Central memory CD8-positive, alpha-beta T cell (primary cell): ENCODE data around the gene ENPEP.

Experiments used
- ATAC-seq: fragments of 150-1000 bp; cut with Tn5 transposase; replicated peaks from 2 replicates; pipeline ENCODE4 v1.10.0; 2022; ENCODE audit warnings: mild to moderate bottlenecking, moderate FRiP score, moderate number of reproducible peaks; ENCODE audit not compliant: poor library complexity, severe bottlenecking; ENCODE audit errors: extremely low read depth
- DNase-seq, 2 donors: peaks; one replicate each; pipeline ENCODE4 v3.0.0; 2021; ENCODE audit warnings: low spot score in 2 of 2
- H3K27ac Mint-ChIP-seq: one replicate; pipeline ENCODE4 v1.8.0; 2022; ENCODE audit warnings: low read depth, mild to moderate bottlenecking, moderate library complexity, mixed read lengths
- H3K27me3 Mint-ChIP-seq: one replicate; pipeline ENCODE4 v1.8.0; 2022; ENCODE audit warnings: mixed read lengths
- H3K36me3 Mint-ChIP-seq: one replicate; pipeline ENCODE4 v1.8.0; 2022; ENCODE audit warnings: mild to moderate bottlenecking, moderate library complexity, mixed read lengths; ENCODE audit not compliant: insufficient read depth
- H3K4me1 Mint-ChIP-seq: one replicate; pipeline ENCODE4 v1.8.0; 2022; ENCODE audit warnings: mixed read lengths
- H3K4me3 Mint-ChIP-seq: one replicate; pipeline ENCODE4 v1.8.0; 2022; ENCODE audit warnings: mild to moderate bottlenecking, moderate library complexity, mixed read lengths
- H3K9me3 Mint-ChIP-seq: one replicate; pipeline ENCODE4 v1.8.0; 2022; ENCODE audit warnings: mixed read lengths

ENPEP gene

GRCh38 chr4:110602061-110602460, 126.1 kb downstream of the ENPEP start:
- Mint-ChIP-seq H3K27ac (no peak overlapping the region), H3K9me3 (peaks cover 12% of the 10 kb centered on the region), H3K4me3 (no peak overlapping the region), H3K36me3 (no peaks in the 10 kb centered on the region), H3K27me3 (peaks cover 42% of the 10 kb centered on the region), H3K4me1 (no peaks in the 10 kb centered on the region)
- no peak for DNase-seq
- ATAC-seq, result no peak

DNA sequence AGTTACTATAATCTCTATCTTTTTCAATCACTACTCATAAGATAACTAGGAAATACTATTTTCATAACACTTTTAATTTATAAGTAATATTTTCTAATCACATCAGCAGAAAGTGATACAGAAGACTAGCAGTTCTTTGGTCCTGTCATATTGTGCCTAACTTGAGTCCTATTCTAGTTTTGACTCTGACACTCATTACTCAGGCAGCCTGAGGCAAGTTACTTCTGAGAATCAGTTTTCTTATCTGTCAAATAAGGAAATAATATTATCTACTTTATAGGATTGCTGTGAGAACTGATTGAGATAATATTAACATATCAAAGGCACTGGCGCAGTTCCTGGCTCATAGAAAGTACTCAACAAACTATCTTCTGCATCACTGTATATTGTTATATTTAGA, 129.1 kb downstream of the ENPEP start:
- Mint-ChIP-seq H3K4me1 (no peaks in the 10 kb centered on the region), H3K9me3 (peaks cover under 1% of the 10 kb centered on the region), H3K36me3 (no peaks in the 10 kb centered on the region), H3K4me3 (no peak overlapping the region), H3K27me3 (peaks cover 54% of the 10 kb centered on the region), H3K27ac (no peak overlapping the region)
- ATAC-seq, result no peak
- DNase-seq, result no peak

DNA sequence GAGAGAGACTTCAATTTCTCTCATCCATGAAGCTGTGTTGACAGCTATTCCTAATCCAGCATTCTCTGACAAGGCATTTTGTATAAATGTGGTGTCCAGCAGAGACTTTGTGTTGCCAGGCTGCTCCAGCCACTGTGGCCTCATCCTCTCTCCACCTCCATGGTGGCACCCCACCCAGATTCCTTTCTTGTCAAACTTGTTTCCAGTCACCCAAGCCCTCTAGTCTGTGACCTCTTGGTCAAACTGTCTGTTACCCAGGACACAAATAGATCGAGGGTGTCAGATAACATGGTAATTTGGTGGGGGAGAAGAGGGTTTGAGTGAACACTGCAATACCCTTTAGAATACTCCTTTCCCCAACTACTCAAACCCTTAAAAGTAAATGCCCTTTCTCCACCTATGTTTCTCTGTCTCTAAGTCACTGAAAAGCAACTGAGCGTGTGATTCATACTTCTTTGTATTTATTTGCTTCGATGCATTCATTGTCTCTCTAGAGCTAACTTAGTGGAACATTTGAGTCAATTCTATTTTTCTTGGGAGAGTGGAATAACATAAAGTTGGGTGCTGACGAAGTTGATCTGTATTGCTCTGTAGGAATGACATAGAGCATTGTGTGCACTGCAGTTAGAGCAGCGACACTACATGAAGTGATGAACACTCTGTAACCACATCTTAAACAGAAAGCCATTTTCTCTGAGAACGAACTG, 133.2 kb downstream of the ENPEP start:
- ATAC-seq, result no peak
- H3K9me3 Mint-ChIP-seq, result no peaks in the 10 kb centered on the region
- no peaks in the 10 kb centered on the region for H3K4me1 Mint-ChIP-seq
- H3K4me3 Mint-ChIP-seq, result no peak overlapping the region
- no peak overlapping the region for H3K27ac Mint-ChIP-seq
- H3K36me3 Mint-ChIP-seq, result no peaks in the 10 kb centered on the region
- no peak for DNase-seq
- H3K27me3 Mint-ChIP-seq, result peaks cover 64% of the 10 kb centered on the region

DNA sequence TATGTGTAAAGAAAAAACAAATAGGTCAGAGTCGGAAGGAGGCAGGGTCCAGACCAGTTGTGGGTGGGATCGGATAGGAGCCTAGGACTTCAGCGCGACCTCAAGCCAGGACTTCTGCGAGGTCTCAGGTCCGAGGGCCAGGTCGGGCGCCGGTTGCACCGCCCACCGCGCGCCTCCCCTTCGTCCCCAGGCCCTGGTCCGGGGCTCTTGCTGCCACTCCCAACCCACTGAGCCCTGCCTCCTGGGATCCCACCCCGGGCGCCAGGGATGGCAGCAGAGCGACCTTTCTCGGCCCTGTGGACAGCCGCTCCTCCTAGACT, 134.6 kb downstream of the ENPEP start:
- Mint-ChIP-seq H3K27me3 (peaks cover 78% of the 10 kb centered on the region), H3K4me1 (no peaks in the 10 kb centered on the region), H3K4me3 (no peak overlapping the region), H3K27ac (no peak overlapping the region), H3K36me3 (no peaks in the 10 kb centered on the region), H3K9me3 (no peaks in the 10 kb centered on the region)
- no peak for DNase-seq
- ATAC-seq, result no peak

DNA sequence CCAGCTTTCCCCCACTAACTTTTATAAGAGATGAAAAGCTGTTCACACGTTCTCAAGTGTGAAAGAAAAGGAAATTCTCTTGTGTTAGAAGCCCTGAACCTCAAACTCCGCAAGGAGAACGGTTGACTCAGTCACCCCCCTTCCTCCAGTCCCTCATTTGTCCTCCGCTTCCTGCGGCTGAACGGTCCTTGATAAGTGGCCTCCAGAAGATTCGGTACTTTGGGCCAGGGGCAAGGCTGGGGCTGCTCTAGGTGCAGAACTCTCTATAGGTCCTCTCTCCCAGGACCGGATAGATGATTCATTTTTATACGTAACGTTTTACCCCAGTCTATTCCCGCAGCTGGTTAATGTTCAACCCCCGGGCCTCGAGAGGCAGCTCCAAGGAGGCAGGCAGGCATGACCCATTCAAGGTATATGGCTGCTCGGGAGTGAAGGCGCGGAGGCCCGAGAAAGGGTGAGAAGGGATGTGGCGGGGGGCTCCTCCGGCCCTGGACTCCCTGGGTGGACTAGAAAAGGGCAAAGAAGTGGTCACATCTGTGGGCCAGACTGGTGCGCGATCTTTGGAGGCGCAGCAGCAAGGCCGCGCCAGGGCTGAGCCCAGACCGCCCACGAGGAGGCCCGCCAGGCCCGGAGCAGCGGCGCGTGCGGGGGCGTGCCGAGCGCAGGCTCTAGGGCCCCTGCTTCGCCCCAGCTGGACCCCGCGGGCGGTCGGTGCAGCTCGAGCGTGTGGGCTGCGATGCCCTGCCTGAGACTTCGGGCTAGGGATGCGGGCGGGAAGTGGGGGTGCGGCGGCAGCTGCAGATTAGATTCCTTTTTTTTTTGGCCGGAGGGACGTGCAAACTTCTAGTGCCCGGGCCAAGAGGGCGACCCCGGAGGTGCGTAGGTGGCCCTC, 135.2 kb downstream of the ENPEP start:
- peaks cover 84% of the 10 kb centered on the region for H3K27me3 Mint-ChIP-seq
- H3K36me3 Mint-ChIP-seq, result peaks cover 1% of the 10 kb centered on the region
- no peak for ATAC-seq
- DNase-seq, result no peak
- H3K4me3 Mint-ChIP-seq, result no peak overlapping the region
- no peaks in the 10 kb centered on the region for H3K9me3 Mint-ChIP-seq
- no peaks in the 10 kb centered on the region for H3K4me1 Mint-ChIP-seq
- no peak overlapping the region for H3K27ac Mint-ChIP-seq

DNA sequence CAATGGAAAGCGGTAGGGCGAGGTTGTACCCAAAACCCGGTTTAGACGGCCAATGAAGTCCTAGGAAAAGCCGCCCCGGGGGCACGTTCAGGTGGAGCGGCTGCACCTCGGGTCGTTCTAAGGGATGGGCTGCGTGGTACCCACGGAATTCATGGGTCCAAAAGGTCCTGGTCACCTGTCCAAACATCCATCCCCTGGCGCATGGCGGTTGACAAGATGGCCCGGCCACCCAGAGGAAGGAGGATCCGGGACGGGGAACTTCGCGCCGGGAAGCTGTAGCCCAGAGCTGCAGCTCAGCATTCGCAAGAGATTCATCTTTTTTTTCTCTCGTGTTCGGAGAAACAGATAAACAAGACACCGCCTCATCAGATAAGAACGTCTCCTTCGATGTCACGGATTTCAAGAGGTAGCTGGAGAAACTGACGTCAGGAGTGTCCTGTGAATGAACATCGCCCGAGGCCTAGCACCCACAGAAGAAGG, 136.1 kb downstream of the ENPEP start:
- DNase-seq, result no peak
- no peak for ATAC-seq
- peaks cover 1% of the 10 kb centered on the region for H3K36me3 Mint-ChIP-seq
- peaks cover 93% of the 10 kb centered on the region for H3K27me3 Mint-ChIP-seq
- H3K4me3 Mint-ChIP-seq, result no peak overlapping the region
- H3K4me1 Mint-ChIP-seq, result no peaks in the 10 kb centered on the region
- H3K27ac Mint-ChIP-seq, result no peak overlapping the region
- no peaks in the 10 kb centered on the region for H3K9me3 Mint-ChIP-seq

- Mint-ChIP-seq H3K4me3 (no peak overlapping the region), H3K4me1 (no peaks in the 10 kb centered on the region), H3K27me3 (peaks cover 97% of the 10 kb centered on the region), H3K27ac (no peak overlapping the region), H3K36me3 (peaks cover 1% of the 10 kb centered on the region), H3K9me3 (no peaks in the 10 kb centered on the region)
- DNase-seq (no peak), ATAC-seq (no peak)
Observed at GRCh38 chr4:110612631-110613269, 136.8 kb downstream of the ENPEP start.

- no peak overlapping the region for H3K4me3 Mint-ChIP-seq
- no peak for ATAC-seq
- H3K27me3 Mint-ChIP-seq, result peaks cover 97% of the 10 kb centered on the region
- peaks cover 1% of the 10 kb centered on the region for H3K36me3 Mint-ChIP-seq
- H3K27ac Mint-ChIP-seq, result no peak overlapping the region
- no peaks in the 10 kb centered on the region for H3K9me3 Mint-ChIP-seq
- no peak for DNase-seq
- no peaks in the 10 kb centered on the region for H3K4me1 Mint-ChIP-seq
Observed at GRCh38 chr4:110613745-110614144, 137.8 kb downstream of the ENPEP start.

DNA sequence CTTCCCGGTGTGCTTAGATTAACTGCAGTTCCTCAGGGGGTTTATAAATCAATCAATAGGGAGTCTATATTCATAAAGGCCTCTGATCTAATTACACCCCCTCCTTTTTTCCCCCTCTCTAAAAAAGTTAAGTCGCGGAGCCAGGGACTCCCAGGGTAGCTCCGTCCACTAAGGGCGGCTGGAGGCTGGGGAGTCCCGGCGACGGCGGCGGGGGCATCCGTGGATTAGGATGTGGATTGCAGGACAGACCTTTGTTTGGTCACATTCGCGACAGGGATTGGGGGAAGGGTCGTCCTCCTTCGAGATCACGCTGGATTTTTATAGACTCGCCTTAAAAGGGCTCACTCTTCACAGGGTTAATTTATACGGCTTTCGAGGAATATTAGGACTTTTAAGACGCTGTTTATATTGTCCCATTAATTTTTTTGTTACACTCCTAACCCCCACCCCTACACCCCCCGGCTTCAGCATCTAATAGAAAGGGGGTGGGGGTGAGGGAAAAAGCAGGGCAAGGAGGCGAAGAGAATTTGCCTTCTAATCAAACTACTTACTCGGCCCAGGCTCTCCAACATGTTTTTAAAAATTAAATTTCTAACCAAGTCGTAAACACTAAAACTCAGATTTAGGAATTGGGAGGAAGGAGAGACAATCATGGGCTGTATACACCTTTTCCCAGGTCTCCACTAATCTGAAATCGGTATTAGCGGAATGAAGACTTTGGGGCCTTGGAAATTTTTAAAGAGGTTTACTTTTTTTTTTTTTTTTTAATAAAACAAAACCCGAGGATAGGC, 138.4 kb downstream of the ENPEP start:
- H3K9me3 Mint-ChIP-seq, result no peaks in the 10 kb centered on the region
- H3K4me3 Mint-ChIP-seq, result no peak overlapping the region
- DNase-seq (no peak), ATAC-seq (no peak)
- H3K27ac Mint-ChIP-seq, result no peak overlapping the region
- peaks cover 2% of the 10 kb centered on the region for H3K4me1 Mint-ChIP-seq
- peaks cover 97% of the 10 kb centered on the region for H3K27me3 Mint-ChIP-seq
- peaks cover 1% of the 10 kb centered on the region for H3K36me3 Mint-ChIP-seq
